Esophagus (tissue), 2 donors: Measurements from ENCODE around the gene TMPRSS11D. TPM values are rescaled to one million over a fixed set of nuclear protein-coding genes. Genes with fewer than 3 reads are reported as not detected.

Experiments
- H3K27ac ChIP-seq, 2 donors: one replicate each; pipeline ENCODE4 v1.5.1; 2013; ENCODE audit warnings: low read depth in 2 of 2, mild to moderate bottlenecking in 2 of 2, inconsistent platforms in 1 of 2, low read length in 1 of 2, moderate library complexity in 1 of 2
- H3K27me3 ChIP-seq, 2 donors: one replicate each; pipeline ENCODE4 v1.6.1; 2013; ENCODE audit warnings: low read length in 2 of 2, control low read depth in 1 of 2, mild to moderate bottlenecking in 1 of 2; ENCODE audit not compliant: insufficient read depth in 2 of 2, control insufficient read depth in 1 of 2
- H3K36me3 ChIP-seq, 2 donors: one replicate each; pipeline ENCODE4 v1.6.1; 2013; ENCODE audit warnings: low read length in 1 of 2; ENCODE audit not compliant: control insufficient read depth in 2 of 2, insufficient read depth in 2 of 2
- H3K4me1 ChIP-seq, 2 donors: one replicate each; pipeline ENCODE4 v1.6.1; 2013; ENCODE audit warnings: low read length in 1 of 2; ENCODE audit not compliant: control insufficient read depth in 2 of 2, insufficient read depth in 2 of 2
- H3K4me3 ChIP-seq, 2 donors: one replicate each; pipeline ENCODE4 v1.5.1; 2013; ENCODE audit warnings: low read length in 2 of 2, mild to moderate bottlenecking in 2 of 2, low read depth in 1 of 2, moderate library complexity in 1 of 2
- H3K9me3 ChIP-seq, 2 donors: one replicate each; pipeline ENCODE4 v1.6.1; 2013; ENCODE audit warnings: mild to moderate bottlenecking in 2 of 2, low read depth in 1 of 2, low read length in 1 of 2, moderate library complexity in 1 of 2; ENCODE audit not compliant: control insufficient read depth in 2 of 2, insufficient read depth in 1 of 2
- WGBS, 2 donors: extraction: QIAGEN DNeasy Blood & Tissue Kit; methylation state at CpG; one replicate each; pipeline ENCODE4 v1.1.7; 2013; 5-methylcytosine and 5-hydroxymethylcytosine counted together
- polyA plus RNA-seq, 2 donors: library from polyadenylated mRNA; stranded (reverse); fragments of 200-250 nt; gene quantifications; one replicate each; pipeline ENCODE4 v1.2.3, GENCODE V29; 2013
- donor health status: healthy with polysubstance abuse.
- donor health status: Bipolar disorder and iron deficiency.

The TMPRSS11D gene
- polyA plus RNA-seq, 2 donors, result 99.0 to 178 TPM

DNA sequence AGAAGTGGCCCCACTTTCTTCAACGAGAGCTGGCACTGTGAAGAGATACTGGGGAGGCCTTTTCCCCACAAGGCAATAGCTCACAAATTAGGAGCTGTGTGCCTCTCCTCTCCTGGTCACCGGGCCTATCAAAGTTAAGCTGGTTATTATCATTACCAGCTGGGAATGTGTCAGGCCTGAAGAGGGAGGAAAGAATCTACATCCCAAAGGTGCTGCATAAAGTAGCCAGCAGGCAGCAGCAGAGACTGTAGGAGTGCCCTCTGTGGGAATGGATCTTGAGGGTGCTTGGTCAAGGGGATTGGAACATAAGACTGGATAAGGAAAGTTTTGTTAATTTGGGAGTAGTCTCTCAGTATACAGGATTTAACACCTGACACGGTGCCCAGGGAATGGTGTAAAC is 9.1 kb upstream of the TMPRSS11D start:
- no peaks in the 10 kb centered on the region for H3K4me1 ChIP-seq
- 71 to 74% methylated on average over 3 of the region's 3 CpGs for WGBS, 2 donors
- no peak overlapping the region for H3K4me3 ChIP-seq
- no peaks in the 10 kb centered on the region for H3K9me3 ChIP-seq
- H3K27me3 ChIP-seq, result no peaks in the 10 kb centered on the region
- H3K36me3 ChIP-seq, result no peaks in the 10 kb centered on the region
- no peak overlapping the region for H3K27ac ChIP-seq

- Histone ChIP-seq H3K4me3 (no peak overlapping the region), H3K27ac (no peak overlapping the region), H3K9me3 (no peaks in the 10 kb centered on the region), H3K4me1 (no peaks in the 10 kb centered on the region), H3K36me3 (no peaks in the 10 kb centered on the region), H3K27me3 (no peaks in the 10 kb centered on the region)
- WGBS, 2 donors, result 83 to 85% methylated on average over 2 of the region's 2 CpGs
These were observed 8.5 kb upstream of the TMPRSS11D start for GRCh38 chr4:67892253-67892652.

DNA sequence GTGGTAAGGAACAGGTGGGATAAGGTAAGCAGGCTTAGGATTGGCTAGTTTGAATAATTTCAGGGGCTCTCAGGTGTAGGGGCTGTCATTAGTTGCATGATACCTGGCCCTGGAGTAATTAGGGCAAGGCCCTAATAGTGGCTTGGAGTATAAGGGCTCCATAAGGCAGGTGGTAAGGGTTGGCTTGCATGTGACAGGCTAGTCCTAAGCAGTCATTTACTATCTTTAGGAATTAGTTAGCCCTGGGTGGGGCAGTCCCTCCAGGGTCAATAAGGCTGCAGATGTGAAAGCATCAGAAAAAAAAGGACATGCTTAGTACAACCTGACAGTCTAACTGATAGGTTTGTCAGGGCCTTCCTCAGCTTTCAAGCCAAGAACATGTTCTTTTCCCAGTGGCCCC is 7.8 kb upstream of the TMPRSS11D start:
- Histone ChIP-seq H3K4me1 (no peaks in the 10 kb centered on the region), H3K4me3 (no peak overlapping the region), H3K27ac (no peak overlapping the region), H3K36me3 (no peaks in the 10 kb centered on the region), H3K27me3 (no peaks in the 10 kb centered on the region), H3K9me3 (no peaks in the 10 kb centered on the region)

GRCh38 chr4:67886281-67886680 is 2.5 kb upstream of the TMPRSS11D start:
- WGBS, 2 donors, result 45 to 57% methylated on average over 4 of the region's 4 CpGs
- H3K9me3 ChIP-seq, result no peaks in the 10 kb centered on the region
- no peaks in the 10 kb centered on the region for H3K27me3 ChIP-seq
- H3K4me1 ChIP-seq, result no peaks in the 10 kb centered on the region
- H3K36me3 ChIP-seq, result no peaks in the 10 kb centered on the region
- H3K4me3 ChIP-seq, result no peak overlapping the region
- H3K27ac ChIP-seq, result peak overlapping the region in 1 of 2 donors; percentile 80

DNA sequence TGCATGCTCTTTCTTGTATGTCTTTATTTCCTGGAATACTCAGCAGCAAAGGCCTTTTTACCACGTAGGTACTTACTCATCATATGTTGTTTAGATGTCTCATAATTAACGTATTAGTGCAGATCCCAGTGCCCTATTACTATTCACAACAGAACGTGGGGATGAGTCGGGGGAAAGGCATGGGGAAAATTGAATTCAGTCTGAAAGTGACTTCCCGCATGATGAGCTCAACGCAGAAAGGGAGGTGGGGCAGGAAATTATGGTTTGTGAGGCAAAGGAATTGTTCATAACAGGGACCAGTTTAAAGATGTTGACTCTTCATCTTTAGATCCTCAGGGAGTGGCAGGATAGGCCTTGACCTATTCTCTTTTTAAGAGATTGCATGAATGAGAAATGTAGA is 2.0 kb upstream of the TMPRSS11D start:
- Histone ChIP-seq H3K36me3 (no peaks in the 10 kb centered on the region), H3K4me1 (no peaks in the 10 kb centered on the region), H3K27me3 (no peaks in the 10 kb centered on the region), H3K9me3 (no peaks in the 10 kb centered on the region), H3K27ac (peak overlapping the region in 1 of 2 donors; percentile 80), H3K4me3 (no peak overlapping the region)
- 32 to 54% methylated on average over 6 of the region's 6 CpGs for WGBS, 2 donors

- H3K27me3 ChIP-seq, result no peaks in the 10 kb centered on the region
- no peaks in the 10 kb centered on the region for H3K4me1 ChIP-seq
- no peak overlapping the region for H3K4me3 ChIP-seq
- no peak overlapping the region for H3K27ac ChIP-seq
- no peaks in the 10 kb centered on the region for H3K9me3 ChIP-seq
- H3K36me3 ChIP-seq, result no peaks in the 10 kb centered on the region
These were observed 899 bp upstream of the TMPRSS11D start for GRCh38 chr4:67884701-67885100.

GRCh38 chr4:67883458-67883857 is 344 bp downstream of the TMPRSS11D start:
- Histone ChIP-seq H3K4me1 (no peaks in the 10 kb centered on the region), H3K27me3 (no peaks in the 10 kb centered on the region), H3K9me3 (no peaks in the 10 kb centered on the region), H3K36me3 (no peaks in the 10 kb centered on the region), H3K27ac (no peak overlapping the region), H3K4me3 (peak overlapping the region in 1 of 2 donors; percentile 43)
- 77 to 84% methylated on average over 5 of the region's 5 CpGs for WGBS, 2 donors

GRCh38 chr4:67880866-67881610 is 2.8 kb downstream of the TMPRSS11D start:
- peak overlapping the region in 1 of 2 donors; percentile 42 for H3K4me3 ChIP-seq
- no peaks in the 10 kb centered on the region for H3K9me3 ChIP-seq
- no peaks in the 10 kb centered on the region for H3K4me1 ChIP-seq
- no peaks in the 10 kb centered on the region for H3K36me3 ChIP-seq
- H3K27me3 ChIP-seq, result no peaks in the 10 kb centered on the region
- 21 to 64% methylated on average over 1 of the region's 1 CpG for WGBS, 2 donors
- peak overlapping the region; percentile 31 to 51 for H3K27ac ChIP-seq

DNA sequence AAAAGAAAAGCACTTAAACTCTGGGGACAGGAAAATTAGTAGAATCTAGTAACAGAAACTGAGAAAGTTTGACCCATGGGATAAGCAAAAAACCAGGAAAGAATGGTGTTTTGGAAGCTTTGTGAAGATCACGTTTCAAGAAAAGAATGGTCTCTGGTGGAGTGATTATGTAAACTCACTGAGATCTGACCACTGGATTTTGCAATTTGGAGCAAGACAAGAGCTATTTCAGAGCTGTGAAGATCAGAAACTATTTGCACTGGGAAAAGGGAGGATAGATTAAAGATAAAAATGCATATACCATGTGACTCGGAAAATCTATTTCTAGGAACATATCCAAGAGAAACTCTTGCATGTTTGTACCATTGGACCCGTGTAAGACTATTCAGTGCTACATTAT is 4.3 kb downstream of the TMPRSS11D start:
- Histone ChIP-seq H3K36me3 (no peaks in the 10 kb centered on the region), H3K9me3 (no peaks in the 10 kb centered on the region)
- 86 to 92% methylated on average over 3 of the region's 3 CpGs for WGBS, 2 donors

DNA sequence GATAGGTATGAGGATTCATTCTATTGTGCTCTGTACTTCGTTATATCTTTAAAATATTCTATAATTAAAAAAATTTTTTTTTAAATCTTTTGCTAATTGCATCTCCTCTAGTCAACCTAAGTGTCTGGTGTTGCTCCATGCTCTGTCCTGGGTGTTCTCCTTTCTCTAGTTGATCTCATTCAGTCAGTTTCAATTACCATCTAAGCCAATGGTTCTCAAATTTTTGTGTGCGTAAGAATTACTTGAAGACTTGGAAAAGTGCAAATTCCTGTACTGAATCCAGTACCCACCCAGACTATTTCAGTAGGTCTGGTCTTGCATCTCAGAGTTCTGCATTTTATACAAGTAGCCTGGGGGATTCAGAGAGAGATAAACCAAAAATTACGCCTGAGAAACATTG is 6.7 kb downstream of the TMPRSS11D start:
- H3K9me3 ChIP-seq, result no peaks in the 10 kb centered on the region
- no peak overlapping the region for H3K27ac ChIP-seq
- H3K4me3 ChIP-seq, result peak overlapping the region in 1 of 2 donors; percentile 12
- no peaks in the 10 kb centered on the region for H3K4me1 ChIP-seq
- WGBS, 2 donors, result 88 to 92% methylated on average over 3 of the region's 3 CpGs
- H3K27me3 ChIP-seq, result no peaks in the 10 kb centered on the region
- no peaks in the 10 kb centered on the region for H3K36me3 ChIP-seq

More for the DNA sequence above, 4.3 kb downstream of the TMPRSS11D start:
- Histone ChIP-seq H3K4me3 (peak overlapping the region in 1 of 2 donors; percentile 28), H3K27me3 (no peaks in the 10 kb centered on the region), H3K27ac (no peak overlapping the region), H3K4me1 (no peaks in the 10 kb centered on the region)
